Astrocyte of the hippocampus (primary cell): Measurements from ENCODE around the gene LARGE1.
"Not testable (repeated sequence)": the region's sequence is repeated elsewhere in the genome, so short reads cannot be mapped to it uniquely, and the experiment has no call there.

ENCODE experiments used
- DNase-seq: peaks from one replicate; pipeline ENCODE4 v3.0.0; 2011; ENCODE audit warnings: low read depth, low spot score

The LARGE1 gene

GRCh38 chr22:33599596-33599995, 320.7 kb downstream of the LARGE1 start:
- DNase-seq: no peak

GRCh38 chr22:33598821-33599220, 321.5 kb downstream of the LARGE1 start:
- no peak for DNase-seq

- no peak for DNase-seq
Observed at GRCh38 chr22:33597274-33597985, 322.8 kb downstream of the LARGE1 start.

- no peak for DNase-seq
Observed at GRCh38 chr22:33593818-33594217, 326.5 kb downstream of the LARGE1 start.

GRCh38 chr22:33591946-33592345, 328.3 kb downstream of the LARGE1 start:
- no peak for DNase-seq

GRCh38 chr22:33589297-33589696, 331.0 kb downstream of the LARGE1 start:
- DNase-seq: no peak

- no peak for DNase-seq
Observed at GRCh38 chr22:33588860-33589259, 331.4 kb downstream of the LARGE1 start.

- DNase-seq: no peak
Observed at GRCh38 chr22:33584152-33584551, 336.1 kb downstream of the LARGE1 start.

GRCh38 chr22:33582822-33583400, 337.4 kb downstream of the LARGE1 start:
- DNase-seq: no peak

GRCh38 chr22:33580310-33580709, 340.0 kb downstream of the LARGE1 start:
- no peak for DNase-seq

- DNase-seq: peak; percentile 69
Observed at GRCh38 chr22:33579448-33580093, 340.7 kb downstream of the LARGE1 start.

GRCh38 chr22:33578752-33579151, 341.5 kb downstream of the LARGE1 start:
- no peak for DNase-seq

- DNase-seq: peak; percentile 38
Observed at GRCh38 chr22:33577862-33578411, 342.3 kb downstream of the LARGE1 start.

GRCh38 chr22:33576205-33576604, 344.1 kb downstream of the LARGE1 start:
- DNase-seq: no peak

- DNase-seq: no peak
Observed at GRCh38 chr22:33575771-33576170, 344.5 kb downstream of the LARGE1 start.

GRCh38 chr22:33575041-33575440, 345.2 kb downstream of the LARGE1 start:
- no peak for DNase-seq

- no peak for DNase-seq
Observed at GRCh38 chr22:33573479-33573878, 346.8 kb downstream of the LARGE1 start.

GRCh38 chr22:33572086-33572485, 348.2 kb downstream of the LARGE1 start:
- no peak for DNase-seq

- no peak for DNase-seq
Observed at GRCh38 chr22:33570110-33570509, 350.2 kb downstream of the LARGE1 start.

GRCh38 chr22:33569559-33569958, 350.7 kb downstream of the LARGE1 start:
- no peak for DNase-seq

- DNase-seq: no peak
Observed at GRCh38 chr22:33569018-33569417, 351.3 kb downstream of the LARGE1 start.

- DNase-seq: not testable (repeated sequence)
Observed at GRCh38 chr22:33566495-33566894, 353.8 kb downstream of the LARGE1 start.

- DNase-seq: no peak
Observed at GRCh38 chr22:33565580-33565995, 354.7 kb downstream of the LARGE1 start.
